ENCODE data around the gene UFL1. TPM values are rescaled to one million over a fixed set of nuclear protein-coding genes. Genes with fewer than 3 reads are reported as not detected.

The UFL1 gene
- total RNA-seq, 1 experiment from 2014 or later = 4.3 TPM

DNA sequence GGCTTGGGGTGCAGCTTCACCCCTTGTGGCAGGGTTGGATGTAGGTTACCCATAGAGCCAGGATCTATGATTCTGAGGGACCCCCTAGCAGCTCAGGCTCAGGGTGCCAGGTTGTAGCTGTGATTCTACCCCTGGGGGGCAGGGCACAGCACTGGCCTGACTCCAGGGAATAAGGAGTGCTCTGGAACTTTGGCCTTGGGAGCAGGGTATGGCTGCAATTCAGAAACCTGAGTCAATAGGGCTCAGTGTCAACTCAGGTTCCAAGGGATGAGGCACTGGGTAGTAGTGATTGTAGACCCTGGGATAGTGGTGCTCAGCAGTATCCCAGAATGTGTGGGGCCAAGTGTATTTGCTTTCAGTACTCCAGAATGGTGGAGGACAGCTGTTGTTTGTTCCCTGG, 49.9 kb downstream of the UFL1 start:
- no peak for DNase-seq (ENCODE audit: low spot score)

DNA sequence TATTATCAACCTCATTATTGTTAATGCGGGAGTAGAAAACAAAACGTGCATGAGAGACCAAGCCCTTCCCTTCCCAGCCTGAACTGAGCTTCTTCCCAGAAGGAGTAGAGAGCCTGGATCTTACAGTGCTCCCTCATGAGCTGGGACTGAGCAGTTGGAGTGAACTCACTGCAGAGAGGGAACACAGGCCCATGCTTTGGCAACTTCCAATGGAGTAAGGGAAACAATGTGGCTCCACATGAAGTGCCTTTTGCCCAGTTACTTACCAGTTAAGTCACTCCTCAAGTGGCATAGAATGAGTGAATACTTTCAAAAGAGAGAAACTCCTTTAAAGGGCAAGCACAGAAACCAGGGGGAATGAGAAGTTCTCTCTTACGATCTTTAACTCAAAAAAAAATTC, 53.8 kb downstream of the UFL1 start:
- DNase-seq (ENCODE audit: low spot score) = no peak

DNA sequence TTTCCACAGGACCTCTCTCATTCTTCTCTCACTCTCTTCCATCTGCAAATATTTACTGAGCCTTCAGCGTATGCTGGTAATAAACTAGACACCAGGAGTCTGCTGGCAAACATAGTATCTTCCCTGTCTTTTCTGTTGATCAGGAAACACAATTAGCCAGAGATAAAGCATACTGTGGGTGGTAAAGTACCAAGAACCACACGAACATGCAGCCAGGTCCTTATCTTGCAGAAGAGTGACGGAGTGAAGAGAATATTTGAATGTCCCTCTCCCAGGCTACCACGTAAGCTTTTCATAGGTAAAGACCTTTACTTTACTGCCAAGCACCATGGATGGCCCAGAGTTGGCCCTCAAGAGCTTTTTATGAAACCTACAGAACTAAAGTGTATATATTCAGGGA, 54.6 kb downstream of the UFL1 start:
- no peak for DNase-seq (ENCODE audit: low spot score)

DNA sequence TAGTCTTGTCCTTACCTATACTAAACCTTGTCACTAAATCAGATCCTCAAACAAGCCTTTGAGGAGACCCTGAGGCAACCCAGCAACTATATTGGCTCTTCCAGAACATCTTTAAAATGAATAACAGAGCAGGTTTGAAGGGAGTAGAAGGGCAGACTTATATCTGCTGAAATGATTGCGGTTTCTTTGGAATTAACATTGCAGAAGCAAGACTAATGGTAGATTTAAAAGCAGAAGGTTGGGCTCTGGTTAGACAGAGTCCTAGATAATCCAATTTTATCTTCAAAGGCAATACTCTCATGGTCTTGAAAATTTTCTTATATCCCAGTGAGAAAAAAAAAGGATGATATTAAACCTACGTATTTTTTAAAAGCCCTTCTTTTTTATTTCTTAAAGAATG, 60.4 kb downstream of the UFL1 start:
- DNase-seq (ENCODE audit: low spot score) = no peak

DNA sequence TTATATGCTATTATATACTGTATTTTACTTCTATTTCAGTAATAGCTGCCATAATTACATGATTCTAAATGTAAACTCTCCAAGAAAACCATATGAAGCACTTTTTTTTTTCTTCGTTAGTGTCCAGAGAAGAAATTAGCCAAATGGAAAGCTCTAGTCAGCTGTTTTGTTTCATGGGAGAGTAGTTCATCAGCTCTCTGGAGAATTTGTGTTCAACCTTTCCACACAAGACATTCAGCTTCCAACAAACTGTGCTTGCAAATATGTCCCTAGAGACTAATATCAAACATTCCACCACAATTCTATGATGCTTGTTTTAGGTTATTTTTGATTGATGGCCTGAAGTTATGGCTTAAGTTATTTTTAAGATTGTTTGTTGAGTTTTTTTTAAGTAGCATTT, 60.8 kb downstream of the UFL1 start:
- DNase-seq (ENCODE audit: low spot score) = no peak

DNA sequence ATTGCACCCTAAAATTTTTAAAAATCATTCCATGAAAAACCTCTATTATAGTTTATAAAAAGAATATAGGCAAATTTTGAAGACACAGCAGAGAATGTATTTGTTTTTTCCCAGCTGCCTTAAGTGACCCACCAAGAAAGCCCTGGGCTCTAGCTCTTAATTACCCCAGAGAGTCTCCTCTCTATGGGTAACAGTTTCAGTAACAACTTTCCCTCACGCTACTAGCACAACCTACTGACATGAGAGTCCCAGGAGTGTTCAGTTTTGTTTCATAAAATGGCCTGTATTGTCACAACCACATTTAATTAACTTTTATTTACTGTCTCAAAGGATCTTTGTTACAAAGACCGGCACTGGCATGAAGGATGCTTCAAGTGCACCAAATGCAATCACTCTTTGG, 82.8 kb downstream of the UFL1 start:
- no peak for DNase-seq (ENCODE audit: low spot score)

Other genes with a start within 250 kb of the UFL1 start
- not detected in 2 replicates for gene FHL5, start 41.3 kb downstream of the UFL1 start, total RNA-seq (2014; rRNA removed; shearing (Covaris generic))